ENCODE results near the gene HSD3B7.

GRCh38 chr16:31033709-31034492 is 48.9 kb downstream of the HSD3B7 start:
- TF ChIP-seq CTCF (IDR thresholded peaks at IDR 0.05), result no peak
- TF ChIP-seq POLR2AphosphoS5 (IDR thresholded peaks at IDR 0.05; ENCODE audit: low read depth, low read length), result no peak; the same call in 1 of the 2 replicates
- TF ChIP-seq REST (IDR thresholded peaks at IDR 0.05; ENCODE audit: insufficient read depth in 1 of 2, low read depth in 2 of 2, low read length in 1 of 2), result no peak
